IPS DF 6.9 (cell line): ENCODE results near the gene DNAH7.

Source experiments
- DNase-seq: peaks from one replicate; pipeline ENCODE4 v3.0.0-alpha.2; 2013; ENCODE audit warnings: low read depth, low spot score
- H3K27ac ChIP-seq: one replicate; pipeline ENCODE4 v1.5.1; 2013; ENCODE audit warnings: low read length, control low read depth
- H3K27me3 ChIP-seq: 2 replicates; pipeline ENCODE4 v1.6.1; 2013; ENCODE audit warnings: mild to moderate bottlenecking, low read length; ENCODE audit not compliant: control insufficient read depth, insufficient read depth
- H3K36me3 ChIP-seq: 2 replicates; pipeline ENCODE4 v1.6.1; 2013; ENCODE audit warnings: low read length; ENCODE audit not compliant: control insufficient read depth, insufficient read depth
- H3K4me1 ChIP-seq: 2 replicates; pipeline ENCODE4 v1.6.1; 2013; ENCODE audit warnings: low read length; ENCODE audit not compliant: control insufficient read depth, insufficient read depth
- H3K4me3 ChIP-seq: 2 replicates; pipeline ENCODE4 v1.5.1; 2013; ENCODE audit warnings: mild to moderate bottlenecking, low read length
- H3K9me3 ChIP-seq: 2 replicates; pipeline ENCODE4 v1.6.1; 2013; ENCODE audit warnings: low read length, inconsistent platforms; ENCODE audit not compliant: control insufficient read depth, insufficient read depth
- WGBS: extraction: QIAGEN DNeasy Blood & Tissue Kit; methylation state at CpG from one replicate; pipeline ENCODE4 v1.1.7; 2013; ENCODE audit warnings: mixed read lengths, missing lambda C conversion rate; ENCODE audit not compliant: insufficient read length, insufficient coverage; 5-methylcytosine and 5-hydroxymethylcytosine counted together

Gene DNAH7

GRCh38 chr2:196077821-196078220, 9.2 kb upstream of the DNAH7 start:
- no peaks in the 10 kb centered on the region for H3K36me3 ChIP-seq
- H3K4me3 ChIP-seq: no peak overlapping the region
- no peaks in the 10 kb centered on the region for H3K27me3 ChIP-seq
- WGBS: no CpG with 5 or more reads among the region's 2 CpGs
- no peak overlapping the region for H3K27ac ChIP-seq
- H3K4me1 ChIP-seq: no peaks in the 10 kb centered on the region
- no peaks in the 10 kb centered on the region; the same call in 1 of the 2 replicates for H3K9me3 ChIP-seq
- no peak for DNase-seq

DNA sequence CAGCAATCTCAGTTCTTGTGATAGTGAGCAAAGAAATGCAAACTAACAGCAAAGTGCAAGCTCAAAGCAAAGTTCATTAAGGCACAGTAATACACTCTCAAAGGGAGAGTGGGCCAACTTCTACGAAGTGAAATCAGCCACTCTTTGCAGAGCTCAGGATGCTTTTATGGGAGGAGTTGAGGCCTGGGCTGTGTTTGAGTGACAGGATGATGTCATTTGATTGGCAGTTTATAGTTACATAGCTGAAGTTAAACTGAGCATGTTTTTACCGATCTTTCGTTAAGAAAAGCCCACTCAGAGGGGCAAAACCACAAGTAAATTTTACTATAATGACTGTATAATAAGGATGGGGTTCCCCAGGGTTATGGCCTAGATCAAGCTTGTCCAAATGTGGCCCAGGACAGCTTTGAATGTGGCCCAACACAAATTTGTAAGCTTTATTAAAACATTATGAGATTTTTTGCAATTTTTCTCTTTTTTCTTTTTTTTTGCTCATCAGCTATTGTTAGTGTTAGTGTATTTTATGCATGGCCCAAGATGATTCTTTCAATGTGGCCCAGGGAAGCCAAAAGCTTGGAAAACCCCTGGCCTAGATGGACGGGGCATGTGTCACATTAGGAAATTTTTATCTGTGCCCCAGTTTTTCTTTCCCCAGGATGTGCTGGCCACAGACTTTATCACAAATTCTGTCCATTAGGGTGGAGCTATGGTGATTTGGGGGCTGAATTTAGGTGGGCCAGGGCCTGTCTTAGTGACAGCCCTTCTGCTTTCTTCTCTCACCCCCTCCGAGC, 8.3 kb upstream of the DNAH7 start:
- no peaks in the 10 kb centered on the region for H3K36me3 ChIP-seq
- no peaks in the 10 kb centered on the region for H3K4me1 ChIP-seq
- no CpG with 5 or more reads among the region's 5 CpGs for WGBS
- H3K9me3 ChIP-seq: no peaks in the 10 kb centered on the region; the same call in 1 of the 2 replicates
- no peaks in the 10 kb centered on the region for H3K27me3 ChIP-seq
- DNase-seq: no peak
- no peak overlapping the region for H3K4me3 ChIP-seq
- H3K27ac ChIP-seq: no peak overlapping the region

- DNase-seq: no peak
- no peak overlapping the region for H3K4me3 ChIP-seq
- no CpG with 5 or more reads among the region's 1 CpG for WGBS
- no peaks in the 10 kb centered on the region for H3K9me3 ChIP-seq
- no peak overlapping the region for H3K27ac ChIP-seq
- H3K27me3 ChIP-seq: no peaks in the 10 kb centered on the region
- H3K4me1 ChIP-seq: no peaks in the 10 kb centered on the region
- no peaks in the 10 kb centered on the region for H3K36me3 ChIP-seq
These were observed 6.6 kb upstream of the DNAH7 start for GRCh38 chr2:196075196-196075595.

DNA sequence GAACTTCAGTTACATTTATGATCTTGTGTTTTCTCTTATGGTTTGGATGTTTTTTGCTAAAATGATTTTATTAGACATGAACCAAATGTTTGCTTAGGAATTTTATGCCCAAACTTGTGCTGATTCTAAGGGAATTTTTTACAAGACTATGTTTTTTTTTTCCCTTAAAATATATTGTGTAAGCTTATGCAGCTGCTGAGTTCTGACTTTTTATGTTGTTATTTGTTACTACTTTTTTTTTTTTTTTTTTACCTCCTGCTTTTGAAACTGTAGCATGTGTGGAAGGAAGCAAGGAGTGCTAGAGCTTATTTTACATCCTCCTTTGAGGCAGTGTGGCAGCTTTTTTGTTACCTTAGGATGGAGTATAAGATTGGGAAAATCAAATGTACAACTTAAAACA, 6.0 kb upstream of the DNAH7 start:
- Histone ChIP-seq H3K4me1 (no peaks in the 10 kb centered on the region), H3K4me3 (no peak overlapping the region), H3K9me3 (no peaks in the 10 kb centered on the region), H3K36me3 (no peaks in the 10 kb centered on the region), H3K27me3 (no peaks in the 10 kb centered on the region), H3K27ac (no peak overlapping the region)
- DNase-seq: no peak

DNA sequence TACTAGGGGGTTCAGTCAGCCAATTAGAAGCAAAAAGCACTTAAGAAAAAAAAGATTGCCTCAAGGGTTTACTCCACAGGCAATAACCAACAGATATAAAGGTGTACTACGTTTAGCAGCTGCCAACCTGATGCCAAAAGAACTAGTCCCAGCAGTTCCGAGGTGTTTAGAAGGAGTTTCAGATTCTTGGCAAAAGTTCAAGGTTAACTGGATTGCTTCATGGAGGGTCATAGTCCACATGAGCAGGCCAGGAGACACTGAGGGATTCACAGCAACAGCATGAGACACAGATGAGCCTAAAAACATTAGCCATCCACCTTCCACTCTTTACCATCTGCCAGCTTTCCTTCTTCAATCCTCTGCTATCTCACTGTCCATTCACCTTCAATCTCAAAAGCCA, 4.9 kb upstream of the DNAH7 start:
- Histone ChIP-seq H3K36me3 (no peaks in the 10 kb centered on the region), H3K27me3 (no peaks in the 10 kb centered on the region), H3K27ac (no peak overlapping the region), H3K9me3 (no peaks in the 10 kb centered on the region), H3K4me1 (peaks cover 1% of the 10 kb centered on the region; the same call in 1 of the 2 replicates), H3K4me3 (no peak overlapping the region)
- WGBS: no CpG with 5 or more reads among the region's 2 CpGs
- no peak for DNase-seq

GRCh38 chr2:196067088-196067382, 1.6 kb downstream of the DNAH7 start:
- H3K4me1 ChIP-seq: peaks cover 1% of the 10 kb centered on the region; the same call in 1 of the 2 replicates
- no peak overlapping the region for H3K4me3 ChIP-seq
- no peak for DNase-seq
- WGBS: 100% methylated on average over 1 of the region's 3 CpGs
- H3K36me3 ChIP-seq: no peaks in the 10 kb centered on the region
- H3K27ac ChIP-seq: no peak overlapping the region
- H3K27me3 ChIP-seq: no peaks in the 10 kb centered on the region
- no peaks in the 10 kb centered on the region for H3K9me3 ChIP-seq

DNA sequence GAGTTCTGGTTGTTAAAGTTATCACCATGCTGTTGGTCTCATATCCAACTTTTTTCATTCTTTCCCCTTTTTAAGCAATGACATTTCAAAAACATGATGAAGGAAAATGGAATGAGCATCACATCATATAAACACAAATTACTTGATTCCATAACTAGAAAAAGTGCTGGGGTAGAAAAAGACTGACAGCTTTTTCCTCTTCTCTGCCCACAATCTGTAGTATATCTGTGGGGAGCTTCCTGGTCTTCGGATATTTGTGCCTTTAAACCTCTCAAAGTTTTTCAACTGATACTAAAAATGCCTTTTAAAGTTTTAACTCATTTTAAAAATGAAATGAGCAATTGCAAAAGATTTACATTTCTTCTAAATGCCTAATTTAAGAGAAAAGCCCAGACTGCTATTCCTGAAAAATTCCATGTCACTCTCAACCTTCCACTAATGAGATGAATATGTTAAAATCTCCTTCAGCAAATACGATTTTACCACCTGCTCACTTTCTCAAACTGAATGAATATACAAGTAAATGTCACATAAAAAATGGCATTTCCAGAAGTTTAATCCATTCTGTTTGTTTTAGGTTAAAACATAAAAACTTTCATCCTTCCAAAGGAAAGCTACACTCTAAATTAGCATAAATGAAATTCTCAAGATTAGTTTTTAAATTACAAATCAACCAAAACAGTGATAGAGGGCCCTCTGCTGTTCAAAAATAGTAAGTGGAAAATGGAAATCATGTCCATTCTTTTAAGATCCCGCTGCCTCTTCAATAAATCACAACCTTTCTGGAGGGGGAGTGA, 2.1 kb downstream of the DNAH7 start:
- no peak for DNase-seq

GRCh38 chr2:196063773-196064172, 4.9 kb downstream of the DNAH7 start:
- no peaks in the 10 kb centered on the region for H3K27me3 ChIP-seq
- DNase-seq: no peak
- H3K9me3 ChIP-seq: no peaks in the 10 kb centered on the region
- no peaks in the 10 kb centered on the region for H3K36me3 ChIP-seq
- H3K4me1 ChIP-seq: peaks cover 1% of the 10 kb centered on the region; the same call in 1 of the 2 replicates
- H3K4me3 ChIP-seq: no peak overlapping the region
- no peak overlapping the region for H3K27ac ChIP-seq
- no CpG with 5 or more reads among the region's 5 CpGs for WGBS

More for the DNA sequence above, 2.1 kb downstream of the DNAH7 start:
- WGBS: no CpG with 5 or more reads among the region's 3 CpGs
- peaks cover 1% of the 10 kb centered on the region; the same call in 1 of the 2 replicates for H3K4me1 ChIP-seq
- no peaks in the 10 kb centered on the region for H3K27me3 ChIP-seq
- H3K4me3 ChIP-seq: no peak overlapping the region
- H3K9me3 ChIP-seq: no peaks in the 10 kb centered on the region
- no peak overlapping the region for H3K27ac ChIP-seq
- H3K36me3 ChIP-seq: no peaks in the 10 kb centered on the region

DNA sequence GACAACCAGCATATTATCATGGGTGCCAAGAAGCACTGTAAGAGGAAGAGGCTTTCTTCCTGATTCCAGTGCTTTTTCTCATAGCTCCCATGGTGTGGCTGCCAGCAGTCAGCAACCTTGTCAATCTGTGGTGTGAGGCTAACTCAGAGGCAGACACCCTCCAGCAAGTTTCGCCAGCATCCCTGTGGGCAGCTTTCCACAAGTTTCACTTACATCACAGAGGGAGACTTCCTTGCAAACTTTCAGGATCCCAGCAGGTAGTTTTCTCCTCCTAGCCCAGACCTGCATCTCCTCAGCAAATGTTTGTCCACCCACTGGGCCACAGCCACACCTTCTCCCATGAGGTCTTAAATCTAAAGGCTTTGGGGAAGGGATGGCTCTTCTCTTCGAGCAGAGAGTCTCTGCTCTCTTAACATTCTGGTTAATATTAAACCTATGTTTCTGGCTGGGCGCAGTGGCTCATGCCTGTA, 9.1 kb downstream of the DNAH7 start:
- DNase-seq: no peak
- no peaks in the 10 kb centered on the region for H3K36me3 ChIP-seq
- no peak overlapping the region for H3K27ac ChIP-seq
- no peaks in the 10 kb centered on the region for H3K9me3 ChIP-seq
- no peaks in the 10 kb centered on the region for H3K27me3 ChIP-seq
- peaks cover 1% of the 10 kb centered on the region; the same call in 1 of the 2 replicates for H3K4me1 ChIP-seq
- H3K4me3 ChIP-seq: no peak overlapping the region
- no CpG with 5 or more reads among the region's 3 CpGs for WGBS

DNA sequence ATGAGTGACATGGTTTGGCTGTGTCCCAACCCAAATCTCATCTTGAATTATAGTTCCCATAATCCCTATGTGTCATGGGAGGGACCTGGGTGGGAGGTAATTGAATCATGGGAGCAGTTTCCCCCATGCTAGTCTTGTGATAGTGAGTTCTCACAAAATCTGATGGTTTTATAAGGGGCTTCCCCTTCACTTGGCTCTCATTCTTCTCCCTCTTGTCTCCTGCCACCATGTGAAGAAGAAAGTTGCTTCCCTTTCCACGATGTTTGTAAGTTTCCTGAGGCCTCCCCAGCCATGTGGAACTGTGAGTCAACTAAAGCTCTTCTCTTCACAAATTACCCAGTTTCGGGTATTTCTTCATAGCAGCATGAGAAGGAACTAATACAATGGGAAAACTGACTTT, 14.0 kb downstream of the DNAH7 start:
- no peaks in the 10 kb centered on the region for H3K36me3 ChIP-seq
- no peak for DNase-seq
- H3K27me3 ChIP-seq: no peaks in the 10 kb centered on the region
- WGBS: no CpG with 5 or more reads among the region's 2 CpGs
- no peaks in the 10 kb centered on the region for H3K9me3 ChIP-seq
- no peak overlapping the region for H3K27ac ChIP-seq
- no peak overlapping the region for H3K4me3 ChIP-seq
- H3K4me1 ChIP-seq: peaks cover under 1% of the 10 kb centered on the region; the same call in 1 of the 2 replicates
